ENCODE measurements around the gene PRKAR2B. TPM values are rescaled to one million over a fixed set of nuclear protein-coding genes. Genes with fewer than 3 reads are reported as not detected.

PRKAR2B gene
- total and polyA plus RNA-seq, 2 experiments from 2014 or later: 48.8 to 50.6 TPM

DNA sequence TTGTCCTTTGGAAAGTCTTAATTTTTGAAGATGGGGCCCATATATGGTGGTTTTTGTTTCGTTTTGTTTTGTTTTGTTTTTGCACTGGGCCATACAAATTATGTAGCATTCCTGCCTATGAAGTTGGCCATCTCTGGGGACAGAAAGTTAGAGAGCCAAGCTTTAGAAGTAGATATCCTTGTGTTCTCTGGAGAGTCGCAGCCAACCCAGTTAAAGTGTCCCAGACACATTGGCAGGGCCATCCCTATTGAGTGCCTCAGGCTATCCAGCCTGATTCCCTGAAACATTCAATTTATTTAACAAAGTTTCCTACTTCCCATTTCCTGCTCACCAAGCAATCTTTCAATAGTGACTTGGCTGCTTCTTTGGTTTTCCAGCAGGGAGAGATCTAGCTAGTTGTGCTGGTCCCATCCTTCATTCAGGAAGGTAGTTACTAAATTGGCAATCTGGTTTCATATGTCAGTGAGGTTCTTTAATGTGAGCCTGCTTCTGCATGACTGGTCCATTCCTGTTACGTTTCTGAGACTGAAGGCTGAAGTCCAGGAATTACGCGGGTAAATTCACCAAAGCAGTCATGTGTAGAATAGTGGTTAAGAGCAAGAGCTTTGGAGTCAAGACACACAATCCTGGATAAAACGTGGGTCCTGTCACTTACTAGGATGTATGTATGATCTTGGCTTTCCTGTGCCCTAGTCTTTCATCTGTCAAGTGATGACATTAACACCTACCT is 75.0 kb downstream of the PRKAR2B start:
- H3K36me3 Mint-ChIP-seq (ENCODE audit: low read depth): no peaks in the 10 kb centered on the region
- H3K4me3 Mint-ChIP-seq: no peak overlapping the region; the same call in 2 of the 3 replicates
- Histone ChIP-seq H3K27ac (ENCODE audit: low read depth) (no peak overlapping the region), H3K9me2 (ENCODE audit: insufficient read depth) (no peaks in the 10 kb centered on the region), H4K20me1 (replicated peaks; ENCODE audit: insufficient read depth) (no peaks in the 10 kb centered on the region), H3K27me3 (ENCODE audit: insufficient read depth) (no peaks in the 10 kb centered on the region), H3K4me2 (no peak overlapping the region), H3K36me3 (ENCODE audit: insufficient read depth) (no peaks in the 10 kb centered on the region), H3K4me1 (ENCODE audit: insufficient read depth) (peaks cover 12% of the 10 kb centered on the region), H3K79me2 (replicated peaks; ENCODE audit: insufficient read depth) (no peaks in the 10 kb centered on the region; the same call in none of the 2 replicates), H2AFZ (no peak overlapping the region), H3K4me3 (no peak overlapping the region), H3F3A (replicated peaks; ENCODE audit: low read depth) (no peaks in the 10 kb centered on the region)
- H3K9me3 Mint-ChIP-seq: no peaks in the 10 kb centered on the region
- peaks cover 26% of the 10 kb centered on the region for H3K4me1 Mint-ChIP-seq
- H3K27ac Mint-ChIP-seq: no peak overlapping the region
- DNase-seq (ENCODE audit: low spot score) (no peak), ATAC-seq (no peak)
- no peaks in the 10 kb centered on the region for H3K27me3 Mint-ChIP-seq (ENCODE audit: insufficient read depth, low read depth, poor library complexity)
- no peak for TF ChIP-seq ZNF114 (CRISPR knock-in tag; IDR thresholded peaks at IDR 0.05)
- no peak for TF ChIP-seq CREB1 (CRISPR knock-in tag; IDR thresholded peaks at IDR 0.05; ENCODE audit: low read depth)
- TF ChIP-seq STAT1 (IDR thresholded peaks at IDR 0.05; ENCODE audit: unreplicated experiment): no peak
- no peak for TF ChIP-seq EZH2phosphoT487 (IDR thresholded peaks at IDR 0.05; ENCODE audit: unreplicated experiment)
- TF ChIP-seq, protein P1, sequence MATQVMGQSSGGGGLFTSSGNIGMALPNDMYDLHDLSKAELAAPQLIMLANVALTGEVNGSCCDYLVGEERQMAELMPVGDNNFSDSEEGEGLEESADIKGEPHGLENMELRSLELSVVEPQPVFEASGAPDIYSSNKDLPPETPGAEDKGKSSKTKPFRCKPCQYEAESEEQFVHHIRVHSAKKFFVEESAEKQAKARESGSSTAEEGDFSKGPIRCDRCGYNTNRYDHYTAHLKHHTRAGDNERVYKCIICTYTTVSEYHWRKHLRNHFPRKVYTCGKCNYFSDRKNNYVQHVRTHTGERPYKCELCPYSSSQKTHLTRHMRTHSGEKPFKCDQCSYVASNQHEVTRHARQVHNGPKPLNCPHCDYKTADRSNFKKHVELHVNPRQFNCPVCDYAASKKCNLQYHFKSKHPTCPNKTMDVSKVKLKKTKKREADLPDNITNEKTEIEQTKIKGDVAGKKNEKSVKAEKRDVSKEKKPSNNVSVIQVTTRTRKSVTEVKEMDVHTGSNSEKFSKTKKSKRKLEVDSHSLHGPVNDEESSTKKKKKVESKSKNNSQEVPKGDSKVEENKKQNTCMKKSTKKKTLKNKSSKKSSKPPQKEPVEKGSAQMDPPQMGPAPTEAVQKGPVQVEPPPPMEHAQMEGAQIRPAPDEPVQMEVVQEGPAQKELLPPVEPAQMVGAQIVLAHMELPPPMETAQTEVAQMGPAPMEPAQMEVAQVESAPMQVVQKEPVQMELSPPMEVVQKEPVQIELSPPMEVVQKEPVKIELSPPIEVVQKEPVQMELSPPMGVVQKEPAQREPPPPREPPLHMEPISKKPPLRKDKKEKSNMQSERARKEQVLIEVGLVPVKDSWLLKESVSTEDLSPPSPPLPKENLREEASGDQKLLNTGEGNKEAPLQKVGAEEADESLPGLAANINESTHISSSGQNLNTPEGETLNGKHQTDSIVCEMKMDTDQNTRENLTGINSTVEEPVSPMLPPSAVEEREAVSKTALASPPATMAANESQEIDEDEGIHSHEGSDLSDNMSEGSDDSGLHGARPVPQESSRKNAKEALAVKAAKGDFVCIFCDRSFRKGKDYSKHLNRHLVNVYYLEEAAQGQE (IDR thresholded peaks at IDR 0.05; ENCODE audit: unreplicated experiment): no peak
- TF ChIP-seq POLR2AphosphoS5 (IDR thresholded peaks at IDR 0.05; ENCODE audit: low read depth): no peak
- no peak for TF ChIP-seq JUNB (IDR thresholded peaks at IDR 0.05; ENCODE audit: unreplicated experiment)
- TF ChIP-seq, protein P2, sequence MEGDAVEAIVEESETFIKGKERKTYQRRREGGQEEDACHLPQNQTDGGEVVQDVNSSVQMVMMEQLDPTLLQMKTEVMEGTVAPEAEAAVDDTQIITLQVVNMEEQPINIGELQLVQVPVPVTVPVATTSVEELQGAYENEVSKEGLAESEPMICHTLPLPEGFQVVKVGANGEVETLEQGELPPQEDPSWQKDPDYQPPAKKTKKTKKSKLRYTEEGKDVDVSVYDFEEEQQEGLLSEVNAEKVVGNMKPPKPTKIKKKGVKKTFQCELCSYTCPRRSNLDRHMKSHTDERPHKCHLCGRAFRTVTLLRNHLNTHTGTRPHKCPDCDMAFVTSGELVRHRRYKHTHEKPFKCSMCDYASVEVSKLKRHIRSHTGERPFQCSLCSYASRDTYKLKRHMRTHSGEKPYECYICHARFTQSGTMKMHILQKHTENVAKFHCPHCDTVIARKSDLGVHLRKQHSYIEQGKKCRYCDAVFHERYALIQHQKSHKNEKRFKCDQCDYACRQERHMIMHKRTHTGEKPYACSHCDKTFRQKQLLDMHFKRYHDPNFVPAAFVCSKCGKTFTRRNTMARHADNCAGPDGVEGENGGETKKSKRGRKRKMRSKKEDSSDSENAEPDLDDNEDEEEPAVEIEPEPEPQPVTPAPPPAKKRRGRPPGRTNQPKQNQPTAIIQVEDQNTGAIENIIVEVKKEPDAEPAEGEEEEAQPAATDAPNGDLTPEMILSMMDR (conservative IDR thresholded peaks at IDR 0.05; ENCODE audit: low read depth in 2 of 2): no peak
- TF ChIP-seq ZNF331 (CRISPR knock-in tag; IDR thresholded peaks at IDR 0.05; ENCODE audit: low read depth): no peak
- TF ChIP-seq EZH2 (IDR thresholded peaks at IDR 0.05; ENCODE audit: low read depth, unreplicated experiment): no peak
- TF ChIP-seq, protein P3, sequence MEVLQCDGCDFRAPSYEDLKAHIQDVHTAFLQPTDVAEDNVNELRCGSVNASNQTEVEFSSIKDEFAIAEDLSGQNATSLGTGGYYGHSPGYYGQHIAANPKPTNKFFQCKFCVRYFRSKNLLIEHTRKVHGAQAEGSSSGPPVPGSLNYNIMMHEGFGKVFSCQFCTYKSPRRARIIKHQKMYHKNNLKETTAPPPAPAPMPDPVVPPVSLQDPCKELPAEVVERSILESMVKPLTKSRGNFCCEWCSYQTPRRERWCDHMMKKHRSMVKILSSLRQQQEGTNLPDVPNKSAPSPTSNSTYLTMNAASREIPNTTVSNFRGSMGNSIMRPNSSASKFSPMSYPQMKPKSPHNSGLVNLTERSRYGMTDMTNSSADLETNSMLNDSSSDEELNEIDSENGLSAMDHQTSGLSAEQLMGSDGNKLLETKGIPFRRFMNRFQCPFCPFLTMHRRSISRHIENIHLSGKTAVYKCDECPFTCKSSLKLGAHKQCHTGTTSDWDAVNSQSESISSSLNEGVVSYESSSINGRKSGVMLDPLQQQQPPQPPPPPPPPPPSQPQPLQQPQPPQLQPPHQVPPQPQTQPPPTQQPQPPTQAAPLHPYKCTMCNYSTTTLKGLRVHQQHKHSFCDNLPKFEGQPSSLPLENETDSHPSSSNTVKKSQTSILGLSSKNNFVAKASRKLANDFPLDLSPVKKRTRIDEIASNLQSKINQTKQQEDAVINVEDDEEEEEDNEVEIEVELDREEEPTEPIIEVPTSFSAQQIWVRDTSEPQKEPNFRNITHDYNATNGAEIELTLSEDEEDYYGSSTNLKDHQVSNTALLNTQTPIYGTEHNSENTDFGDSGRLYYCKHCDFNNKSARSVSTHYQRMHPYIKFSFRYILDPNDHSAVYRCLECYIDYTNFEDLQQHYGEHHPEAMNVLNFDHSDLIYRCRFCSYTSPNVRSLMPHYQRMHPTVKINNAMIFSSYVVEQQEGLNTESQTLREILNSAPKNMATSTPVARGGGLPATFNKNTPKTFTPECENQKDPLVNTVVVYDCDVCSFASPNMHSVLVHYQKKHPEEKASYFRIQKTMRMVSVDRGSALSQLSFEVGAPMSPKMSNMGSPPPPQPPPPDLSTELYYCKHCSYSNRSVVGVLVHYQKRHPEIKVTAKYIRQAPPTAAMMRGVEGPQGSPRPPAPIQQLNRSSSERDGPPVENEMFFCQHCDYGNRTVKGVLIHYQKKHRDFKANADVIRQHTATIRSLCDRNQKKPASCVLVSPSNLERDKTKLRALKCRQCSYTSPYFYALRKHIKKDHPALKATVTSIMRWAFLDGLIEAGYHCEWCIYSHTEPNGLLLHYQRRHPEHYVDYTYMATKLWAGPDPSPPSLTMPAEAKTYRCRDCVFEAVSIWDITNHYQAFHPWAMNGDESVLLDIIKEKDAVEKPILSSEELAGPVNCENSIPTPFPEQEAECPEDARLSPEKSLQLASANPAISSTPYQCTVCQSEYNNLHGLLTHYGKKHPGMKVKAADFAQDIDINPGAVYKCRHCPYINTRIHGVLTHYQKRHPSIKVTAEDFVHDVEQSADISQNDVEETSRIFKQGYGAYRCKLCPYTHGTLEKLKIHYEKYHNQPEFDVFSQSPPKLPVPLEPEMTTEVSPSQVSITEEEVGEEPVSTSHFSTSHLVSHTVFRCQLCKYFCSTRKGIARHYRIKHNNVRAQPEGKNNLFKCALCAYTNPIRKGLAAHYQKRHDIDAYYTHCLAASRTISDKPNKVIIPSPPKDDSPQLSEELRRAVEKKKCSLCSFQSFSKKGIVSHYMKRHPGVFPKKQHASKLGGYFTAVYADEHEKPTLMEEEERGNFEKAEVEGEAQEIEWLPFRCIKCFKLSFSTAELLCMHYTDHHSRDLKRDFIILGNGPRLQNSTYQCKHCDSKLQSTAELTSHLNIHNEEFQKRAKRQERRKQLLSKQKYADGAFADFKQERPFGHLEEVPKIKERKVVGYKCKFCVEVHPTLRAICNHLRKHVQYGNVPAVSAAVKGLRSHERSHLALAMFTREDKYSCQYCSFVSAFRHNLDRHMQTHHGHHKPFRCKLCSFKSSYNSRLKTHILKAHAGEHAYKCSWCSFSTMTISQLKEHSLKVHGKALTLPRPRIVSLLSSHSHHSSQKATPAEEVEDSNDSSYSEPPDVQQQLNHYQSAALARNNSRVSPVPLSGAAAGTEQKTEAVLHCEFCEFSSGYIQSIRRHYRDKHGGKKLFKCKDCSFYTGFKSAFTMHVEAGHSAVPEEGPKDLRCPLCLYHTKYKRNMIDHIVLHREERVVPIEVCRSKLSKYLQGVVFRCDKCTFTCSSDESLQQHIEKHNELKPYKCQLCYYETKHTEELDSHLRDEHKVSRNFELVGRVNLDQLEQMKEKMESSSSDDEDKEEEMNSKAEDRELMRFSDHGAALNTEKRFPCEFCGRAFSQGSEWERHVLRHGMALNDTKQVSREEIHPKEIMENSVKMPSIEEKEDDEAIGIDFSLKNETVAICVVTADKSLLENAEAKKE (CRISPR knock-in tag; IDR thresholded peaks at IDR 0.05): no peak
- TF ChIP-seq, protein P4, sequence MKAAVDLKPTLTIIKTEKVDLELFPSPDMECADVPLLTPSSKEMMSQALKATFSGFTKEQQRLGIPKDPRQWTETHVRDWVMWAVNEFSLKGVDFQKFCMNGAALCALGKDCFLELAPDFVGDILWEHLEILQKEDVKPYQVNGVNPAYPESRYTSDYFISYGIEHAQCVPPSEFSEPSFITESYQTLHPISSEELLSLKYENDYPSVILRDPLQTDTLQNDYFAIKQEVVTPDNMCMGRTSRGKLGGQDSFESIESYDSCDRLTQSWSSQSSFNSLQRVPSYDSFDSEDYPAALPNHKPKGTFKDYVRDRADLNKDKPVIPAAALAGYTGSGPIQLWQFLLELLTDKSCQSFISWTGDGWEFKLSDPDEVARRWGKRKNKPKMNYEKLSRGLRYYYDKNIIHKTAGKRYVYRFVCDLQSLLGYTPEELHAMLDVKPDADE (IDR thresholded peaks at IDR 0.05): no peak
- no peak for TF ChIP-seq NANOG (IDR thresholded peaks at IDR 0.05; ENCODE audit: borderline replicate concordance)

All from GM23338 (cell line).